GM19438 (cell line): Measurements from ENCODE around the gene HLA-DOB.

ENCODE experiments used
- ATAC-seq: cut with Tn5 transposase; IDR thresholded peaks from one replicate; pipeline ENCODE4 v1.9.1; 2021; ENCODE audit warnings: low read depth; ENCODE audit not compliant: unreplicated experiment

HLA-DOB gene

GRCh38 chr6:32843979-32844838 lies 27.4 kb upstream of the HLA-DOB start, which contains the start of gene PSMB8:
Gene PSMB8 (minus strand): TSS chr6:32844047. CDS start chr6:32843996, 51 bp downstream.
- ATAC-seq = peak; percentile 63

DNA sequence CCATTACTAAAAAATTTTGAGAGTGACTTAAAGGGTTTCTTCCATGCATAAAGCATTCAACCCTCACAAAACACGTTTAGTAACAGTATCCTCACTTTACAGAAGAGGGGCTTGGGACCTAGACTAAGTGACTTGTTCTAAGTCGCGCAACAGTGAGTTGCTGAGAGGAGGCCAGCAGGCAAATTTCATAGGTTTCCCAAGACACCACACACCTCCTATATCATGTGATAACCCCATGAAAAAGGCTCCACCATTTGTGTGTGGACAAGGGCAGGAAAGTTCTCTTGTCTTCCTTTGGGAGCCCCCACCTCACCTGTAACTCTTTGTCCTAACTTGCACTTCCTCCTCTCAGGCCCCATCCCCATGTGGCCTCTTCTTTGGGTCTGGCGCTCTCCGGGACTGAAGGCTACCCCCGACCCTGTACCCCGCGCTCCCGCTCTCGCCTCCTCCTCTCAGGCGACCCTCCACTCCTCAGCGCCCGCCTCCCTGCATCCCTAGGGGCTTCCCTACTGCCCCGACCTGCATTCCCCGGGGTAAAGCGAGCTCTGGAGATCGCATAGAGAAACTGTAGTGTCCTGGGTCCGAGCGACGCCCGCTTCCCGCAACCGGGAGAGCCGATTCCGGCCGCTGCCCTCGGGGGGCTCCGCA lies 26.7 kb upstream of the HLA-DOB start:
- peak; percentile 2 for ATAC-seq

GRCh38 chr6:32842690-32843089 lies 25.9 kb upstream of the HLA-DOB start:
- ATAC-seq = no peak

GRCh38 chr6:32842021-32842650 lies 25.3 kb upstream of the HLA-DOB start:
- ATAC-seq = no peak

DNA sequence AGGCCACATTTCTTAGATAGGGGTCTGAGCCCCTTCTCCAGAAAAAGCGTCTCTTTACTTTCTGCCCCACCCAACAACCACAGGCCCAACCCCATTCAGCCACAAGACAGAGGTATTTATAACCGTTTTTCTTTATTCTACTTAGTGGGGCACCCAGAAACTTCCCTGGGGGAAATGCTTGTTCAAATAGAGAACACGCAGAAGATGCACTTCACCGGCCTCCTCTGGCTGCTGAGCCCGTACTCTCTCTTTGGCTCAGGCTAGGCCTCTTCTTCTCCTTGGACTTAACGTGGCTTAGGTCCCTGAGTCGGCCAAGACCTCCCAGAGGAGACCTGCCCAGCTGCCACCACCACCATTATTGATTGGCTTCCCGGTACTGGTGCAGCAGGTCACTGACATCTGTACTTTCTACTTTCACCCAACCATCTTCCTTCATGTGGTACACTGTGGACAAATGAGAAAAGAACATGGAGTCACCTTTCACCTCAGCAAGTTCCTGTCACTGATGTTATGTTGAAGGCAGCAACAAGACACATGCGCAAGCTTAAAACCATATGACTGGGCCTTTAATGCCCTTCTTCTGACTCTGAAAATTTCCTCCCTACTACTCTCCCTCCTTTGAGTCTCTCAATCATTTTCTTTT lies 23.9 kb upstream of the HLA-DOB start:
- ATAC-seq = no peak

- ATAC-seq = no peak
These were observed 22.6 kb upstream of the HLA-DOB start for GRCh38 chr6:32839356-32839755.

GRCh38 chr6:32838114-32838958 lies 21.5 kb upstream of the HLA-DOB start, which contains the start of gene TAP2:
Gene TAP2 (minus strand): TSS chr6:32838739. CDS start chr6:32838233, 506 bp downstream.
- ATAC-seq = peak; percentile 68

DNA sequence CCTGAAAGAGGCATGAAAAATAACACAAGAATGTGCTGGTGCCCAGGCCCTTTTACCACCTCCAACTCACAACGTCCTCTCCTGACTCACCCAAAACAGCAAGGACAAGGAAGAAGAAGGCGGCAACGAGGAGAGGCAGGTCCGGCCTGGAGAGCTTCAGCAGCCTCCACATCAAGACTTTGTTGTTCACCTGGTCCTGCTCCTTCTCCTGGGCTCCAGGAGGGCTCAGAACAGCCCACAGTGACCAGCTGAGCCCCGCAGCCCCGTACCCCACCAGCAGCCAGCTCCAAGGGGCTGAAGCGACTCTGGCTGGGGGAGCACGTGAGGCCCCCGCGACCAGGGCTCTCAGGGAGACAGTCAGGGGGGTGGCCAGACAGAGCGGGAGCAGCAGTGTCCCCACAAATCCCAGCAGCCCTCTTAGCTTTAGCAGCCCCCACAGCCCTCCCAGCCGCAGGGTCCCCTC lies 20.9 kb upstream of the HLA-DOB start:
- no peak for ATAC-seq

DNA sequence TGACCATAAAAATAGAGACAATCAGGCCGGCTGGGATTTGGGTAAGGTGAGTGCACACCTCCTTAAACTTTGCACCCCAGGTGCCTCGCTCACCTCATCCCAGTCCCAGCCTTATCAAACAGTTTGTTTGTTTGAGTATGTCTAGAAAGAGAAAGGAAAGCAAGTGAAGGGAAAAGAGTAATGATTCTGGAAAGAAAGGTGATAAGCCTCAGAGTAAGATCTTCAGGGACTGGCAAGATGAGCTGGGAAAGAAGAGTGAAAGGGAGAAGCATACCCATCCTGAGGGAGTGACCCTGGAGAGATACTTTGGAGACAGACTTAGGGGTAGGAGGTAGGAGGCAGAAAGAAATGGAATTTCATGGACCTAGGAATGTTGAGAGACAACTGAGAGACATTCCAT lies 20.1 kb upstream of the HLA-DOB start:
- ATAC-seq = no peak

GRCh38 chr6:32835167-32835893 lies 18.5 kb upstream of the HLA-DOB start:
- no peak for ATAC-seq

DNA sequence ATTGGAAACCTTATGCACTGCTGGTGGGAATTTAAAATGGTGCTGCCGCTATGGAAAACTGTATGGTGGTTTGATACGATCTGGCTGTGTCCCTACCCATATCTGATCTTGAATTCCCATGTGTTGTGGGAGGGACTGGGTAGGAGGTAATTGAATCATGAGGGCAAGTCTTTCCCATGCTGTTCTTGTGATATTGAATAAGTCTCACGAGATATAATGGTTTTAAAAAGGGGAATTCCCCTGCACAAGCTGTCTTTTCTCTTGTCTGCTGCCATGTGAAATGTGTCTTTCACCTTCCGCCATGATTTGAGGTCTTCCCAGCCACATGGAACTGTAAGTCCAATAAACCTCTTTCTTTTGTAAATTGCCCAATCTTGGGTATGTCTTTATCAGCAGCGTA lies 16.9 kb upstream of the HLA-DOB start:
- ATAC-seq = no peak

DNA sequence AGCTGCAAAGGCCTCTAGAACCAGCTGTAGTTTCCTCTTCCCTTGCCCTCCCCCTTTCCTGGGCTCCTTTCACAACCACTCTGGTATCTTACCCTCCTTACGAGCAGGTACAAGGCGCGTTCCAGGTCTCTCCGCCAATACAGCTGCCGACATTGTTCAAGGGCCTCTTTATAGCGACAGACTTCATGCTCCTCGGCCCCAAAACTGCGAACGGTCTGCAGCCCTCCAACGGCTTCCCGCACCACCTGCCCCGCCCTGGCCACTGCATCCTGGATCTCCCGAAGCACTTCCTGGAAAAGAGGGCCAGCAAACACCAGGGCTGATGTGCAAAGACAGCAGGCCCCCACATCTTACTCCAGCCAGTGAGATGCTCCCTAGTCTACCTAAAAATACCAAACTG lies 15.7 kb upstream of the HLA-DOB start:
- no peak for ATAC-seq

- ATAC-seq = no peak
These were observed 14.1 kb upstream of the HLA-DOB start for GRCh38 chr6:32830936-32831335.

- no peak for ATAC-seq
These were observed 13.2 kb upstream of the HLA-DOB start for GRCh38 chr6:32830017-32830416.

- no peak for ATAC-seq
These were observed 12.7 kb upstream of the HLA-DOB start for GRCh38 chr6:32829495-32829894.

GRCh38 chr6:32827025-32827424 lies 10.2 kb upstream of the HLA-DOB start:
- ATAC-seq = no peak

DNA sequence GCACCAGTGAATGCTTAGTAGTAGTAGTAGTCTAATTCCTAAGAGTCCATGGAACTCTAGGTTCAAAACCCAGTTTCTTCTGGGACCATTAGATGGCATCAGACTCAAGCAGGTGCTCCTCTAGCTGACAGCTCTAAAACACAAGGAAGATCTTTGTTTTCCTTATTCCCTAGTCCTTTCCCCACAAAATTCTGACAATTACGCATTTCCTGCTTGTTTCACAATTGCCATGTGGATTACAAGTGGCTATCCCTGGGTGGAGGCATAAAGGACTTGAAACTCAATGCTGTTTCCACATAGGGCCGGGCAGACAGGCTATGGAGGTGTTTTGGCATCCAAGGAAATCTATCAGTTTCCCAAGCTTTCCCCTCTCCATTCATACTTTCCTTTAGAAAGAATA lies 9.2 kb upstream of the HLA-DOB start:
- no peak for ATAC-seq

DNA sequence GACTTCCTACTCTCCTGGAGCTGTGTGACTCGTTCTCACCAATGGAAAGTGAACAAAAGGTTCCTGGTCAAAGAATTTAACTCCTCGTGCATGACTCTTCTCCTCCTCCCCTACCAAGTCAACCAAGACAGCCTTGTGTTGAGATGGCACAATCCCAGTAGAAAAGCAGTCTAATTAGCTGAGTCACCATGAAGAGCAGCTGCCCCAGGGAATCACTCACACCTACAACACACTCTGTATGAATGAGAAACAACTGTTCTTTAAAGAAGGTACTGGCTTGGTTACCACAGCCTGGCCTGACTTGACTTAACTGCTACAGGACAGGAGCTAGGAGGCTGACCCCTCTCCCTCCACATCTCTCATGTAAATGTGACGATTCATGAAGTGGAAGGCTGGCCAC lies 2.9 kb upstream of the HLA-DOB start:
- no peak for ATAC-seq

- no peak for ATAC-seq
These were observed 2.1 kb upstream of the HLA-DOB start for GRCh38 chr6:32818867-32819266.
